Gastroesophageal sphincter (tissue), 4 donors: Measurements from ENCODE around the gene MISP3. TPM values are rescaled to one million over a fixed set of nuclear protein-coding genes. Genes with fewer than 3 reads are reported as not detected.

ENCODE experiments used
- ATAC-seq: fragments of 150-250 bp; one replicate; pipeline ENCODE4 v1.9.1; 2016; ENCODE audit warnings: mild to moderate bottlenecking, moderate library complexity
- H3K27ac ChIP-seq, 4 donors: fragments of 200-600 bp; sonication (generic) in 3 of 4; 1 replicate in 3 of 4; 2 replicates in 1 of 4; pipeline ENCODE4 v1.5.1; 2016 to 2019
- H3K27me3 ChIP-seq: fragments of 200-600 bp; sonication (generic); one replicate; pipeline ENCODE4 v1.5.1; 2019
- H3K36me3 ChIP-seq, 2 donors: fragments of 200-600 bp; sonication (generic); one replicate each; pipeline ENCODE4 v1.5.1; 2019; ENCODE audit warnings: control low read depth in 1 of 2
- H3K4me1 ChIP-seq, 3 donors: fragments of 200-600 bp; sonication (generic); 1 replicate in 2 of 3; 2 replicates in 1 of 3; pipeline ENCODE4 v1.5.1; 2016 to 2019; ENCODE audit warnings: control low read depth in 2 of 3
- H3K4me3 ChIP-seq, 2 donors: fragments of 200-600 bp; sonication (generic); one replicate each; pipeline ENCODE4 v1.5.1; 2019; ENCODE audit warnings: mild to moderate bottlenecking in 1 of 2, moderate library complexity in 1 of 2
- H3K9me3 ChIP-seq, 3 donors: fragments of 200-600 bp; sonication (generic); one replicate each; pipeline ENCODE4 v1.5.1; 2017 to 2019; ENCODE audit warnings: control low read depth in 2 of 3
- EP300 ChIP-seq: sonication (generic); formaldehyde crosslinking; IDR thresholded peaks from one replicate; pipeline ENCODE4 v1.6.1; 2017; ENCODE audit warnings: antibody characterized with exemption, mild to moderate bottlenecking
- POLR2A ChIP-seq, 2 donors: fragments of 450-650 bp; IDR thresholded peaks; one replicate each; pipeline ENCODE4 v1.6.1; 2017; ENCODE audit warnings: antibody characterized with exemption in 2 of 2, mild to moderate bottlenecking in 2 of 2, moderate library complexity in 1 of 2
- POLR2AphosphoS5 ChIP-seq: sonication (generic); formaldehyde crosslinking; IDR thresholded peaks from one replicate; pipeline ENCODE4 v1.6.1; 2017; ENCODE audit warnings: antibody characterized with exemption
- WGBS, 2 donors: methylation state at CpG; one replicate each; pipeline ENCODE4 v1.1.5; 2018; ENCODE audit warnings: low coverage in 1 of 2; 5-methylcytosine and 5-hydroxymethylcytosine counted together
- total RNA-seq, 4 donors: library from RNA; depleted of rRNA; stranded (reverse); fragments of >200 nt; gene quantifications; one replicate each; pipeline ENCODE4 v1.1.0, GENCODE V29; 2016
- TF ChIP-seq, protein P1 (sequence below), 4 experiments: fragments of 200-600 bp in 2 of 4; fragments of 450-650 bp in 2 of 4; sonication (generic) in 1 of 4; IDR thresholded peaks; one replicate each; pipeline ENCODE4 v1.5.1; 2017 to 2019; ENCODE audit warnings: antibody characterized with exemption in 4 of 4, mild to moderate bottlenecking in 2 of 4, moderate library complexity in 2 of 4

MISP3 gene
- total RNA-seq, 4 donors from 2014 or later, result 2.7 to 9.5 (median 5.6) TPM

DNA sequence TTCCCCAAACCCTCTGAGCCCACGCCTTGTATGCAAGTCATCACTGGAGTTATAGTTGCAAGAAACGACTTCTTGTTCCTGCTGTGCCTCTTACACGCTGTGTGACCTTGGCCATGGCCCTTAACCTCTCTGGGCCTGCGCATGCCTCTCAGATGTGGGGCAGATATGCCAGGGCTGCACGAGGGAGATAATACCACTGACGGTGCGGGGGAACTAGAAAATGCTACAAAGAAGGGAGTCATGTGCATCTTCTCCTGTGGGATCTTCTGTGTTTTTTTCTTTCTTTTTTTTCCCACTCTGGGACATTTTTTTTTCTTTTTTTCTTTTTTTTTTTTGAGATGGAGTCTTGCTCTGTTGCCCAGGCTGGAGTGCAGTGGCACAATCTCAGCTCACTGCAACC lies 22.3 kb downstream of the MISP3 start:
- TF ChIP-seq POLR2A (IDR thresholded peaks at IDR 0.05), result no peak
- TF ChIP-seq, protein P1, sequence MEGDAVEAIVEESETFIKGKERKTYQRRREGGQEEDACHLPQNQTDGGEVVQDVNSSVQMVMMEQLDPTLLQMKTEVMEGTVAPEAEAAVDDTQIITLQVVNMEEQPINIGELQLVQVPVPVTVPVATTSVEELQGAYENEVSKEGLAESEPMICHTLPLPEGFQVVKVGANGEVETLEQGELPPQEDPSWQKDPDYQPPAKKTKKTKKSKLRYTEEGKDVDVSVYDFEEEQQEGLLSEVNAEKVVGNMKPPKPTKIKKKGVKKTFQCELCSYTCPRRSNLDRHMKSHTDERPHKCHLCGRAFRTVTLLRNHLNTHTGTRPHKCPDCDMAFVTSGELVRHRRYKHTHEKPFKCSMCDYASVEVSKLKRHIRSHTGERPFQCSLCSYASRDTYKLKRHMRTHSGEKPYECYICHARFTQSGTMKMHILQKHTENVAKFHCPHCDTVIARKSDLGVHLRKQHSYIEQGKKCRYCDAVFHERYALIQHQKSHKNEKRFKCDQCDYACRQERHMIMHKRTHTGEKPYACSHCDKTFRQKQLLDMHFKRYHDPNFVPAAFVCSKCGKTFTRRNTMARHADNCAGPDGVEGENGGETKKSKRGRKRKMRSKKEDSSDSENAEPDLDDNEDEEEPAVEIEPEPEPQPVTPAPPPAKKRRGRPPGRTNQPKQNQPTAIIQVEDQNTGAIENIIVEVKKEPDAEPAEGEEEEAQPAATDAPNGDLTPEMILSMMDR (IDR thresholded peaks at IDR 0.05), result no peak
- no peak for TF ChIP-seq EP300
- TF ChIP-seq POLR2AphosphoS5, result no peak
- ATAC-seq, result no peak
- Histone ChIP-seq H3K36me3 (peaks cover 0 to 42% of the 10 kb centered on the region in 2 donors), H3K27me3 (no peaks in the 10 kb centered on the region), H3K4me1 (peaks cover 0 to 13% (median 3%) of the 10 kb centered on the region in 3 donors), H3K4me3 (no peak overlapping the region), H3K27ac (no peak overlapping the region), H3K9me3 (peaks cover 0 to 12% (median 0%) of the 10 kb centered on the region in 3 donors)
- WGBS, 2 donors, result 82 to 89% methylated on average over 7 of the region's 7 CpGs

DNA sequence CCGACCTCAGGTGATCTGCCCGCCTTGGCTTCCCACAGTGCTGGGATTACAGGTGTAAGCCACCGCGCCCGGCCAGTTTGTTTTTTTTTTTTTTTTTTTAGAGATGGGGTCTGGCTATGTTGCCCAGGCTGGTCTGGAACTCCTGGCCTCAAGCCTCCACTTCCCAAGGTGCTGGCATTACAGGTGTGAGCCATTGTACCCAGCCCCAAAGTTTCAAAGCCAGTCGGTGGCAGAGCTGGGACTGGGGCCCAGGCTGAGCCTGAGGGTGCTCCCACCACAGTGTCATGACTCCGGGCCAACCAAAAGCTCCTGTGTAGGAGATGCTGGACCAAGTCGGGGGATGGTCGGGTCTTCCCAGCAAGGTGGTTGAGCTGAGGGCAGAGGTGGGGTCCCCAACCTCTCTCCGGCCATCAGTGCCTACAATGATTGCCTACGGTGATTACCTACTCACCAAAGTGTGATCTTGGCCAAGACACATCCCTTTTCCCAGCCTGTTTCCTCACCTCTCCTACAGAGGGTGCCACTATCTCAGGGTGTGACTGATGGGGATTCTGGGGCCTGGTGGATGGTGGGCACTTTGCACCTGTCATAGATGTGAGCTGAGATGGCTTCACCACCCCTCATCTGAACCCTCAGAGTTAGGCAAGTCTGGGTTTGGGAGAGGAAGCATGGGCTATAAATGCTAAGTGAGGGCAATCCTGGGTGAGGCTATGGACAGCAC lies 23.8 kb downstream of the MISP3 start:
- no peaks in the 10 kb centered on the region for H3K27me3 ChIP-seq
- WGBS, 2 donors, result 77 to 92% methylated on average over 2 to 3 of the region's 11 CpGs
- peaks cover 0 to 10% (median 3%) of the 10 kb centered on the region in 3 donors for H3K4me1 ChIP-seq
- no peak for ATAC-seq
- H3K9me3 ChIP-seq, result peaks cover 0 to 12% (median 0%) of the 10 kb centered on the region in 3 donors
- TF ChIP-seq, protein P1 (IDR thresholded peaks at IDR 0.05), result peak in 2 of 4 experiments; percentile 7 to 19
- TF ChIP-seq POLR2AphosphoS5, result no peak
- no peak for TF ChIP-seq POLR2A (IDR thresholded peaks at IDR 0.05)
- H3K36me3 ChIP-seq, result peaks cover 0 to 58% of the 10 kb centered on the region in 2 donors
- no peak overlapping the region for H3K4me3 ChIP-seq
- no peak overlapping the region for H3K27ac ChIP-seq

DNA sequence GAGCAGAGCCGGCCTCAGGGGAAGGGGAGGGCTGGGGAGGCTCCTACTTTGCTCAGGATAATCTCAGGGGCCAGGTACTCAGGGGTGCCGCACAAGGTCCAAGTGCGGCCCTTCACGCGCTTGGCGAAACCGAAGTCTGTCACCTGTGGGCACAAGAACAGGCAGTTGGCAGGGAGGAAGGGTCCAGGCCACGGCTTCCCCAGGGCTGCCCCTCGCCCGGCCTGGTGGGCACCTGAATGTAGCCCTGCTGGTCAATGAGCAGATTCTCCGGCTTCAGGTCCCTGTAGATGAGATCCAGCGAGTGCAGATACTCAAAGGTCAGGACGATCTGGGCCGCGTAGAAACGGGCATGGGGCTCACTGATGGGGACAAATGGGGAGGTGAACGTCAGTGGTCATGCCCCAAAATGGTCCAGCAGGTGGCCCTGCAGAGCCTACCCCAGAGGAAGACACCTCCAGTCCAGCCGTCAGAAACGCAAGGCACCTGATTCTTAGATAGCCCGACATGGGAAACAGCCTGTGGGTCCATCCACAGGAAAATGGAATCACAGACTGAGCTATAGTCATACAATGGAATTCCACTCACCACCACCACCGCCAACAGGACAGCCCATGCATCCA lies 25.1 kb downstream of the MISP3 start:
- Histone ChIP-seq H3K9me3 (peaks cover 0 to 11% (median 0%) of the 10 kb centered on the region in 3 donors), H3K27ac (no peak overlapping the region), H3K4me3 (no peak overlapping the region), H3K4me1 (peaks cover 0 to 8% (median 0%) of the 10 kb centered on the region in 3 donors), H3K27me3 (no peaks in the 10 kb centered on the region), H3K36me3 (peaks cover 0 to 70% of the 10 kb centered on the region in 2 donors)
- TF ChIP-seq POLR2AphosphoS5 (no peak), EP300 (no peak)
- TF ChIP-seq, protein P1 (IDR thresholded peaks at IDR 0.05), result peak in 3 of 4 experiments; percentile 27 to 40 (median 38)
- 62% methylated on average over 4 of the region's 21 CpGs; no CpG with 5 or more reads in 1 of the 2 donors for WGBS, 2 donors
- no peak for ATAC-seq

DNA sequence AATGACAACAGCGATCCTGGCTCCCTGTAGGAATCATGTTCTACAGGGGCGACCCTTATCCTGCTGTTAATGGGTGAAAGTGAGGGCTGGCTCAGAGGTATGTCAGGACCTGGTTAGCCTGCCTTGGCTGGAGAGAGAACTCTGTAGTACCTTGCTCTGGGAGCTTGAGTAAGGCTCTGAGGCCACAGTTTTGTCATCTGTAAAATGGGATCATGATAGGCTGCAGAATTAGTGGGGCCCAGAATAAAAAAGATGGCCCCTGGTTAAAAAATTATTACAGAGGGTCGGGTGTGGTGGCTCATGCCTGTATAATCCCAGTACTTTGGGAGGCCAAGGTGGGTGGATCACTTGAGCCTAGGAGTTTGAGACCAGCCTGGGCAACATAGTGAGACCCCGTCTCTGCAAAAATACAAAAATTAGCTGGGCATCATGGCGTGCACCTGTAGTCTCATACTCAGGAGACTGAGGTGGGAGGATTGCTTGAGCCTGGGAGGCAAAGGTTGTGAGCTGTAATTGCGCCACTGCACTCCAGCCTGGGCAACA lies 28.5 kb downstream of the MISP3 start:
- peaks cover 0 to 8% (median 0%) of the 10 kb centered on the region in 3 donors for H3K4me1 ChIP-seq
- peaks cover 0 to 100% of the 10 kb centered on the region in 2 donors for H3K36me3 ChIP-seq
- no peak overlapping the region for H3K4me3 ChIP-seq
- no peaks in the 10 kb centered on the region for H3K27me3 ChIP-seq
- no peaks in the 10 kb centered on the region for H3K9me3 ChIP-seq
- no peak for ATAC-seq
- H3K27ac ChIP-seq, result no peak overlapping the region
- TF ChIP-seq POLR2A (IDR thresholded peaks at IDR 0.05), result no peak
- no peak for TF ChIP-seq POLR2AphosphoS5
- no peak for TF ChIP-seq EP300
- TF ChIP-seq, protein P1 (IDR thresholded peaks at IDR 0.05), result no peak
- 81 to 88% methylated on average over 3 of the region's 6 CpGs for WGBS, 2 donors
